IPS DF 6.9 (cell line): ENCODE results near the gene IFIT2.

Source experiments
- DNase-seq: peaks from one replicate; pipeline ENCODE4 v3.0.0-alpha.2; 2013; ENCODE audit warnings: low read depth, low spot score
- H3K27ac ChIP-seq: one replicate; pipeline ENCODE4 v1.5.1; 2013; ENCODE audit warnings: low read length, control low read depth
- H3K27me3 ChIP-seq: 2 replicates; pipeline ENCODE4 v1.6.1; 2013; ENCODE audit warnings: mild to moderate bottlenecking, low read length; ENCODE audit not compliant: control insufficient read depth, insufficient read depth
- H3K36me3 ChIP-seq: 2 replicates; pipeline ENCODE4 v1.6.1; 2013; ENCODE audit warnings: low read length; ENCODE audit not compliant: control insufficient read depth, insufficient read depth
- H3K4me1 ChIP-seq: 2 replicates; pipeline ENCODE4 v1.6.1; 2013; ENCODE audit warnings: low read length; ENCODE audit not compliant: control insufficient read depth, insufficient read depth
- H3K4me3 ChIP-seq: 2 replicates; pipeline ENCODE4 v1.5.1; 2013; ENCODE audit warnings: mild to moderate bottlenecking, low read length
- H3K9me3 ChIP-seq: 2 replicates; pipeline ENCODE4 v1.6.1; 2013; ENCODE audit warnings: low read length, inconsistent platforms; ENCODE audit not compliant: control insufficient read depth, insufficient read depth
- WGBS: extraction: QIAGEN DNeasy Blood & Tissue Kit; methylation state at CpG from one replicate; pipeline ENCODE4 v1.1.7; 2013; ENCODE audit warnings: mixed read lengths, missing lambda C conversion rate; ENCODE audit not compliant: insufficient read length, insufficient coverage; 5-methylcytosine and 5-hydroxymethylcytosine counted together

IFIT2 gene

GRCh38 chr10:89338713-89339112 is 36.9 kb downstream of the IFIT2 start:
- no peaks in the 10 kb centered on the region for H3K36me3 ChIP-seq
- no CpG with 5 or more reads among the region's 3 CpGs for WGBS

GRCh38 chr10:89339875-89340274 is 38.0 kb downstream of the IFIT2 start:
- WGBS = no CpG with 5 or more reads among the region's 4 CpGs
- no peak for DNase-seq

More at GRCh38 chr10:89338713-89339112, 36.9 kb downstream of the IFIT2 start:
- no peak for DNase-seq
- no peaks in the 10 kb centered on the region; the same call in none of the 2 replicates for H3K4me1 ChIP-seq
- H3K27me3 ChIP-seq = no peaks in the 10 kb centered on the region
- H3K4me3 ChIP-seq = no peak overlapping the region
- no peak overlapping the region for H3K27ac ChIP-seq
- no peaks in the 10 kb centered on the region for H3K9me3 ChIP-seq

GRCh38 chr10:89341649-89342048 is 39.8 kb downstream of the IFIT2 start:
- no CpG with 5 or more reads among the region's 3 CpGs for WGBS
- Histone ChIP-seq H3K4me3 (no peak overlapping the region), H3K27ac (no peak overlapping the region), H3K4me1 (no peaks in the 10 kb centered on the region; the same call in 1 of the 2 replicates), H3K27me3 (no peaks in the 10 kb centered on the region), H3K9me3 (no peaks in the 10 kb centered on the region), H3K36me3 (no peaks in the 10 kb centered on the region)
- DNase-seq = no peak

More at GRCh38 chr10:89339875-89340274, 38.0 kb downstream of the IFIT2 start:
- Histone ChIP-seq H3K4me1 (no peaks in the 10 kb centered on the region; the same call in 1 of the 2 replicates), H3K27me3 (no peaks in the 10 kb centered on the region), H3K27ac (no peak overlapping the region), H3K4me3 (no peak overlapping the region), H3K9me3 (no peaks in the 10 kb centered on the region), H3K36me3 (no peaks in the 10 kb centered on the region)

- no peaks in the 10 kb centered on the region for H3K9me3 ChIP-seq
- DNase-seq = no peak
- WGBS = no CpG with 5 or more reads among the region's 3 CpGs
- no peaks in the 10 kb centered on the region for H3K36me3 ChIP-seq
- no peak overlapping the region for H3K4me3 ChIP-seq
- H3K27me3 ChIP-seq = no peaks in the 10 kb centered on the region
- peaks cover 2% of the 10 kb centered on the region for H3K4me1 ChIP-seq
- no peak overlapping the region for H3K27ac ChIP-seq
Measured at GRCh38 chr10:89342206-89342958, 40.5 kb downstream of the IFIT2 start.

- Histone ChIP-seq H3K9me3 (no peaks in the 10 kb centered on the region), H3K27me3 (no peaks in the 10 kb centered on the region), H3K4me3 (no peak overlapping the region), H3K27ac (no peak overlapping the region), H3K4me1 (peaks cover 3% of the 10 kb centered on the region), H3K36me3 (no peaks in the 10 kb centered on the region)
- WGBS = no CpG with 5 or more reads among the region's 5 CpGs
- DNase-seq = no peak
Measured at GRCh38 chr10:89343089-89343767, 41.4 kb downstream of the IFIT2 start.

- Histone ChIP-seq H3K9me3 (no peaks in the 10 kb centered on the region), H3K27ac (no peak overlapping the region)
- no CpG with 5 or more reads among the region's 2 CpGs for WGBS
Measured at GRCh38 chr10:89344156-89344555, 42.3 kb downstream of the IFIT2 start.

GRCh38 chr10:89345367-89346000 is 43.6 kb downstream of the IFIT2 start:
- Histone ChIP-seq H3K4me1 (peaks cover 5% of the 10 kb centered on the region; the same call in 1 of the 2 replicates), H3K36me3 (no peaks in the 10 kb centered on the region), H3K9me3 (no peaks in the 10 kb centered on the region), H3K27ac (no peak overlapping the region), H3K27me3 (no peaks in the 10 kb centered on the region), H3K4me3 (no peak overlapping the region)
- DNase-seq = no peak
- WGBS = no CpG with 5 or more reads among the region's 4 CpGs

More at GRCh38 chr10:89344156-89344555, 42.3 kb downstream of the IFIT2 start:
- Histone ChIP-seq H3K27me3 (no peaks in the 10 kb centered on the region), H3K4me3 (no peak overlapping the region), H3K4me1 (peaks cover 5% of the 10 kb centered on the region), H3K36me3 (no peaks in the 10 kb centered on the region)
- DNase-seq = no peak

GRCh38 chr10:89346405-89347254 is 44.8 kb downstream of the IFIT2 start:
- Histone ChIP-seq H3K27ac (no peak overlapping the region), H3K27me3 (no peaks in the 10 kb centered on the region), H3K36me3 (no peaks in the 10 kb centered on the region), H3K4me3 (no peak overlapping the region), H3K9me3 (no peaks in the 10 kb centered on the region), H3K4me1 (peaks cover 5% of the 10 kb centered on the region; the same call in 1 of the 2 replicates)
- no peak for DNase-seq
- WGBS = no CpG with 5 or more reads among the region's 4 CpGs

- no peak overlapping the region for H3K4me3 ChIP-seq
Measured at GRCh38 chr10:89347701-89348457, 46.0 kb downstream of the IFIT2 start.

More at GRCh38 chr10:89347701-89348457, 46.0 kb downstream of the IFIT2 start:
- Histone ChIP-seq H3K4me1 (peaks cover 5% of the 10 kb centered on the region; the same call in 1 of the 2 replicates), H3K27me3 (no peaks in the 10 kb centered on the region), H3K9me3 (no peaks in the 10 kb centered on the region), H3K36me3 (no peaks in the 10 kb centered on the region), H3K27ac (no peak overlapping the region)
- DNase-seq = no peak
- no CpG with 5 or more reads among the region's 7 CpGs for WGBS
